Bronchial epithelial cell (primary cell): ENCODE measurements around the gene ARPC4. TPM values are rescaled to one million over a fixed set of nuclear protein-coding genes. Genes with fewer than 3 reads are reported as not detected.

Experiments
- DNase-seq: peaks from one replicate; pipeline ENCODE4 v3.0.0-alpha.2; 2010; ENCODE audit warnings: low read depth
- FAIRE-seq: peaks from 2 replicates; lab custom pipeline; 2011; peaks lifted over from hg19 to GRCh38; lab: Jason Lieb, UNC
- H3K27me3 ChIP-seq: 2 replicates; pipeline ENCODE4 v1.5.1; 2011; ENCODE audit warnings: low read length; ENCODE audit not compliant: control insufficient read depth, insufficient read depth
- H3K36me3 ChIP-seq: 2 replicates; pipeline ENCODE4 v1.5.1; 2011; ENCODE audit warnings: low read length; ENCODE audit not compliant: control insufficient read depth, insufficient read depth
- H3K4me3 ChIP-seq: 2 replicates; pipeline ENCODE4 v1.5.1; 2011; ENCODE audit warnings: mild to moderate bottlenecking, low read depth, low read length, control low read depth
- total RNA-seq: library from RNA; depleted of rRNA; stranded (reverse); fragments of >200 nt; gene quantifications from 2 replicates; pipeline ENCODE4 v1.2.1, GENCODE V29; 2014
- TF ChIP-seq, protein P1 (sequence below): IDR thresholded peaks from 2 replicates; pipeline ENCODE4 v1.5.1; 2011; ENCODE audit warnings: mild to moderate bottlenecking, moderate library complexity, low read length, control low read depth, inconsistent platforms; ENCODE audit not compliant: insufficient read depth, severe bottlenecking

ARPC4 gene
- total RNA-seq, 1 donor from 2014 or later, result 192 TPM

DNA sequence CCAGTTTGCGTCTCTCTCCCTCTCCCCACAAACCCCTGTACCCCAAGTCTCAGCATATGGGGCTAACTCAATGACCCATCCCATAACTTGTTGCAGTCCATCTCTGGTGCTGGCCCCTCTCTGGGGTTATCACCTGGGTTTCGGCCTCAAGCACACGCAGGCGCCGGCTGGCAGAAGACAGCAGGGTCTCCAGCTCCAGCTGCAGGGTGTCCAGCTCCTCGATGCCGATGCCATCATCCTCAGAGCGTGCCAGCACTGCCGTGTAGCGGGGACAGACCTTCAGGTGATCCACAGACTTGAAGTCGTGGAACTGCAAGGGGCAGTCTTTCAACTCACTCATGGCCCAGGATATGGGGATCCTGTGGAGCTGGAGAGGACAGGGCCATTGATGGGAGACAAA, 1.8 kb upstream of the ARPC4 start:
- no peaks in the 10 kb centered on the region for H3K27me3 ChIP-seq
- H3K36me3 ChIP-seq, result peaks cover 14% of the 10 kb centered on the region
- no peak for DNase-seq
- no peak for FAIRE-seq
- TF ChIP-seq, protein P1, sequence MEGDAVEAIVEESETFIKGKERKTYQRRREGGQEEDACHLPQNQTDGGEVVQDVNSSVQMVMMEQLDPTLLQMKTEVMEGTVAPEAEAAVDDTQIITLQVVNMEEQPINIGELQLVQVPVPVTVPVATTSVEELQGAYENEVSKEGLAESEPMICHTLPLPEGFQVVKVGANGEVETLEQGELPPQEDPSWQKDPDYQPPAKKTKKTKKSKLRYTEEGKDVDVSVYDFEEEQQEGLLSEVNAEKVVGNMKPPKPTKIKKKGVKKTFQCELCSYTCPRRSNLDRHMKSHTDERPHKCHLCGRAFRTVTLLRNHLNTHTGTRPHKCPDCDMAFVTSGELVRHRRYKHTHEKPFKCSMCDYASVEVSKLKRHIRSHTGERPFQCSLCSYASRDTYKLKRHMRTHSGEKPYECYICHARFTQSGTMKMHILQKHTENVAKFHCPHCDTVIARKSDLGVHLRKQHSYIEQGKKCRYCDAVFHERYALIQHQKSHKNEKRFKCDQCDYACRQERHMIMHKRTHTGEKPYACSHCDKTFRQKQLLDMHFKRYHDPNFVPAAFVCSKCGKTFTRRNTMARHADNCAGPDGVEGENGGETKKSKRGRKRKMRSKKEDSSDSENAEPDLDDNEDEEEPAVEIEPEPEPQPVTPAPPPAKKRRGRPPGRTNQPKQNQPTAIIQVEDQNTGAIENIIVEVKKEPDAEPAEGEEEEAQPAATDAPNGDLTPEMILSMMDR, result no peak
- H3K4me3 ChIP-seq, result no peak overlapping the region

DNA sequence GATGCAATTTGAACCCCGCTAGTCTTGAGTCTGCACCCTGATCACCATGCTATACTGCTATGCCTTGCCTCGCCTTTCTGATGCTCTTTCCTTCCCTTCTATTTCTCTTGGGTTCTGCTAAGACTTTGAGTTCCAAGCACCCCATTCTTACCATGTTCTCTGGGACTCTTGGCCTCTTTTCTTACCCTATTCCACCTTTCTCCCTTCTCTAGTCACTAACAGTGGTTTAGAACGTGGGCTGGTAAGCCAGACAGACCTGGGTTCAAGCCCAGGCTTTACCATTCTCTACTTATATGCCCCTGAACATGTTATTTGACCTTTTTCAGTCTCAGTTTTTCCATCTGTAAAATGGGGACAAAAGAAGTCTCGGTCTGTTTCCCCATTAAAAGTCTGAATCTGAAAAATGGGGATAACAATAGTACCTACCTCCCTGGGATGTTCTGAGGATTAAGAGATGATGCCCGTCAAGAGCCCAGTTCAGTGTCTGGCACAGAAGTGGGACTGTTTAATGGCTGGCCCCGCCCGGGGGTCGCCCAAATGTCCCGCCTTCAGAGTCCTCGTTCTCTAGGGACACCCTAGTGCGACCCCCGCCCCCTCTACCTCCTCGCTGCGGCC, 985 bp upstream of the ARPC4 start:
- FAIRE-seq (no peak), DNase-seq (no peak)
- peaks cover 12% of the 10 kb centered on the region for H3K36me3 ChIP-seq
- H3K4me3 ChIP-seq, result peak overlapping the region; percentile 94
- no peaks in the 10 kb centered on the region for H3K27me3 ChIP-seq
- TF ChIP-seq, protein P1, result no peak

DNA sequence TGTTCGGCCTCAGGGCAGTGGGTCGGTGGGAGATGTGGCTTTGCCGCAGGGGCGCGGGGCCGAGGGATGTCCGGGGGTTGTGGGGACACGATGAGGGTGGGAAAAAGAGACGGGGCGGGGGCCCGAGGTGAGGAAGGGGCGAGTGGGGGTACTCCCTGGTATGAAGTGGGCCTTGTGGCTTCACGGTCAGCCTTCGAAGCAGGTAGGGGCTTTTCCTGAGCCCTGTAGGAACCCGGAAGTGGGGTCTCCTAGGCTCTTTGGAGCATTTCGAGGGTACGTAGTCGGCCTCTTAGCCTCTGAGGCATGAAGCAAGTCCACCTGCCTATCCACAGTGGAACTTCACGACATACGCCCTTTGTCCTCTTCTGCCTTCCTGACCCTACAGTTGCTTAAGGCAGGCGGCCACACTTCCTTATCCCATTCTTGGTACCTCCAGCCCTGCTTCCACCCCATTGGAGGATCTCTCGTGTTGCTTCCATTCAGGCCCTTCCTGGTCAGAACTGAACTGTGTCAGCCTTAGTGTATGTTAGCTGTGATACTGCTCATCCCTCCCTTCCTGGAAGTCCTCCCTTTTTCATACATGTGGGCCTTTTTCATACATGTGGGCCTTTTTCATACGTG, 389 bp downstream of the ARPC4 start:
- no peak for FAIRE-seq
- DNase-seq, result peak; percentile 42

DNA sequence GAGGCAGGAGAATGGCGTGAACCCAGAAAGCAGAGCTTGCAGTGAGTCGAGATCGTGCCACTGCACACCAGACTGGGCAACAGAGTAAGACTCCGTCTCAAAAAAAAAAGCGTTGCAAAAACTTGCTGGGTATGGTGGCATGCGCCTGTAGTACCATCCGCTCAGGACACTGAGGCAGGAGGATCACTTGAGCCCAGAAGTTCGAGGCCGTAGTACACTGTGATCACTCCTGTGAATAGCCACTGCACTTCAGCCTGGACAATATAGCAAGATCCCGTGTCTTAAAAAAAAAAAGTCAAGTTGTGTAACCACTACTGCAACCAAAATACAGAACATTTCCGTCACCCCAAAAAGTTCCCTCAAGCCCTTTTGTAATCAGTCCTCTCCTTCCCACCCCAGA, 1.5 kb downstream of the ARPC4 start:
- no peak for FAIRE-seq
- no peak overlapping the region for H3K4me3 ChIP-seq

More for the DNA sequence above, 389 bp downstream of the ARPC4 start:
- peak overlapping the region; percentile 94 for H3K4me3 ChIP-seq
- no peaks in the 10 kb centered on the region for H3K27me3 ChIP-seq
- H3K36me3 ChIP-seq, result peaks cover 18% of the 10 kb centered on the region
- TF ChIP-seq, protein P1, result no peak

DNA sequence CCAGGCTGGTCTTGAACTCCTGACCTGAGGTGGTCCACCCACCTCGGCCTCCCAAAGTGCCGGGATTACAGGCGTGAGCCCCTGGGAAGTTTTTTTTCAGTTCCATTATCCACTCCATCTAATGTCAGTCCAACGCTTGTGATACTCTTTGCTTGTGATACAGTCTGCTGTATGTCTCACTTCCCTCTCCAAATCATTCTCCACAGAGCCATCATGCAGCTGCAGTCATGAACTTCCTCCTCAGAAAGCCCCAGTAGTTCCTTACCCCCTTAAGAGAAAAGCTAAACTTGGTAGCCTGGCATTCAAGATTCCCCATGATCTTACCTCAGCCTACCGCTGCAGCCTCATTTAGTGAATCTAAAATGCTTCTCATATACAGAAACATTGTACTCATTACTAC, 2.3 kb downstream of the ARPC4 start:
- Histone ChIP-seq H3K27me3 (no peaks in the 10 kb centered on the region), H3K4me3 (no peak overlapping the region), H3K36me3 (peaks cover 22% of the 10 kb centered on the region)
- FAIRE-seq (no peak), DNase-seq (no peak)
- TF ChIP-seq, protein P1, result no peak

More for the DNA sequence above, 1.5 kb downstream of the ARPC4 start:
- peaks cover 18% of the 10 kb centered on the region for H3K36me3 ChIP-seq
- TF ChIP-seq, protein P1, result no peak
- H3K27me3 ChIP-seq, result no peaks in the 10 kb centered on the region
- DNase-seq, result no peak
